H1 (cell line): ENCODE measurements around the gene DUSP1. TPM values are rescaled to one million over a fixed set of nuclear protein-coding genes. Genes with fewer than 3 reads are reported as not detected.

Experiments
- CTCF ChIA-PET: fragments of 300-600 bp; sonication (Branson Sonifier 250); formaldehyde crosslinking; loops from one replicate; lab custom pipeline; 2021; ENCODE audit not compliant: partially characterized antibody; lab: Charles Lee
- POLR2A ChIA-PET: fragments of 300-600 bp; sonication (Branson Sonifier 250); formaldehyde crosslinking; loops from one replicate; lab custom pipeline; 2021; ENCODE audit warnings: inconsistent platforms; ENCODE audit not compliant: partially characterized antibody; lab: Charles Lee
- DNase-seq, 2 experiments: peaks; one replicate each; pipeline versions ENCODE4 v3.0.0 to v3.0.0-alpha.2; 2010 to 2022; ENCODE audit warnings: low spot score in 2 of 2, low read depth in 1 of 2, mixed read lengths in 1 of 2
- FAIRE-seq: peaks from 2 replicates; lab custom pipeline; 2011; peaks lifted over from hg19 to GRCh38; lab: Jason Lieb, UNC
- H2AFZ ChIP-seq: 2 replicates; pipeline ENCODE4 v1.8.1; 2012; ENCODE audit warnings: low read length, inconsistent platforms
- H2AK5ac ChIP-seq: 2 replicates; pipeline ENCODE4 v1.6.1; 2013; ENCODE audit warnings: low read depth, low read length
- H2BK120ac ChIP-seq: replicated peaks from 2 replicates; pipeline ENCODE3; 2013; ENCODE audit warnings: low read depth, low read length, inconsistent platforms
- H2BK12ac ChIP-seq: 2 replicates; pipeline ENCODE4 v1.6.1; 2013; ENCODE audit warnings: low read depth, low read length
- H2BK15ac ChIP-seq: 2 replicates; pipeline ENCODE4 v1.6.1; 2013; ENCODE audit warnings: low read length
- H2BK20ac ChIP-seq: 2 replicates; pipeline ENCODE4 v1.6.1; 2013; ENCODE audit warnings: low read length
- H2BK5ac ChIP-seq: 2 replicates; pipeline ENCODE4 v1.6.1; 2013; ENCODE audit warnings: low read depth, low read length
- H3K14ac ChIP-seq: 2 replicates; pipeline ENCODE4 v1.6.1; 2013; ENCODE audit warnings: inconsistent platforms; ENCODE audit not compliant: insufficient read length
- H3K18ac ChIP-seq: 2 replicates; pipeline ENCODE4 v1.6.1; 2013; ENCODE audit warnings: low read length; ENCODE audit errors: extremely low read depth
- H3K23ac ChIP-seq: 2 replicates; pipeline ENCODE4 v1.6.1; 2013; ENCODE audit warnings: inconsistent platforms; ENCODE audit not compliant: insufficient read length
- H3K23me2 ChIP-seq: 2 replicates; pipeline ENCODE4 v1.6.1; 2013; ENCODE audit warnings: low read depth, low read length
- H3K27ac ChIP-seq: 2 replicates; pipeline ENCODE4 v1.6.1; 2011; ENCODE audit warnings: low read depth, low read length, inconsistent platforms
- H3K27me3 ChIP-seq, 4 experiments: replicated peaks in 1 of 4; 1 replicate in 1 of 4; 2 replicates in 3 of 4; pipeline versions ENCODE4 v1.6.1 to v1.8.1; 2011 to 2013; ENCODE audit warnings: low read length in 3 of 4, mild to moderate bottlenecking in 3 of 4, inconsistent platforms in 2 of 4, mixed read lengths in 2 of 4, moderate library complexity in 1 of 4; ENCODE audit not compliant: control insufficient read depth in 3 of 4, insufficient read depth in 3 of 4; ENCODE audit errors: extremely low read depth in 1 of 4
- H3K36me3 ChIP-seq, 4 experiments: 2 replicates each; pipeline versions ENCODE4 v1.6.1 to v1.8.1; 2011 to 2013; ENCODE audit warnings: mild to moderate bottlenecking in 4 of 4, low read length in 3 of 4, moderate library complexity in 2 of 4, control low read depth in 1 of 4, inconsistent platforms in 1 of 4; ENCODE audit not compliant: insufficient read depth in 4 of 4, control insufficient read depth in 2 of 4
- H3K4ac ChIP-seq: replicated peaks from 2 replicates; pipeline ENCODE3; 2013; ENCODE audit warnings: low read length, low read depth, mixed read lengths, inconsistent platforms; ENCODE audit not compliant: insufficient read length
- H3K4me1 ChIP-seq, 4 experiments: replicated peaks in 1 of 4; 1 replicate in 1 of 4; 2 replicates in 3 of 4; pipeline versions ENCODE4 v1.6.1 to v1.8.1; 2011 to 2013; ENCODE audit warnings: low read length in 3 of 4, inconsistent platforms in 2 of 4, mixed read lengths in 1 of 4; ENCODE audit not compliant: insufficient read depth in 4 of 4, control insufficient read depth in 3 of 4
- H3K4me2 ChIP-seq, 2 experiments: 2 replicates each; pipeline versions ENCODE4 v1.6.1 to v1.8.1; 2011 to 2013; ENCODE audit warnings: low read depth in 2 of 2, low read length in 2 of 2, control low read depth in 1 of 2, inconsistent platforms in 1 of 2, mild to moderate bottlenecking in 1 of 2; ENCODE audit not compliant: insufficient read depth in 1 of 2
- H3K4me3 ChIP-seq, 4 experiments: fragments of 200-600, 300-600 bp in 1 of 4; sonication (generic), shearing (Covaris generic), sonication (Bioruptor Twin) in 1 of 4; 2 replicates each; pipeline versions ENCODE4 v1.5.1 to v1.8.1; 2011 to 2016; ENCODE audit warnings: low read length in 4 of 4, low read depth in 3 of 4, control low read depth in 2 of 4, inconsistent platforms in 2 of 4, mild to moderate bottlenecking in 2 of 4, mixed read lengths in 1 of 4, moderate library complexity in 1 of 4; ENCODE audit not compliant: insufficient read depth in 2 of 4; ENCODE audit errors: extremely low read depth in 1 of 4
- H3K56ac ChIP-seq: replicated peaks from 2 replicates; pipeline ENCODE3; 2013; ENCODE audit warnings: low read depth, mild to moderate bottlenecking, mixed read lengths, low read length, inconsistent platforms; ENCODE audit not compliant: insufficient read length
- H3K79me1 ChIP-seq: 2 replicates; pipeline ENCODE4 v1.6.1; 2013; ENCODE audit warnings: low read depth, low read length, control low read depth
- H3K79me2 ChIP-seq, 2 experiments: 2 replicates each; pipeline versions ENCODE4 v1.6.1 to v1.8.1; 2012 to 2013; ENCODE audit warnings: low read length in 2 of 2, mild to moderate bottlenecking in 2 of 2, inconsistent platforms in 1 of 2; ENCODE audit not compliant: insufficient read depth in 2 of 2, control insufficient read depth in 1 of 2
- H3K9ac ChIP-seq, 4 experiments: replicated peaks in 1 of 4; 1 replicate in 1 of 4; 2 replicates in 3 of 4; pipeline versions ENCODE4 v1.6.1 to v1.8.1; 2011 to 2013; ENCODE audit warnings: low read depth in 3 of 4, low read length in 3 of 4, control low read depth in 2 of 4, mild to moderate bottlenecking in 2 of 4, moderate library complexity in 2 of 4, inconsistent platforms in 1 of 4; ENCODE audit errors: extremely low read depth in 1 of 4
- H3K9me3 ChIP-seq, 2 experiments: 2 replicates each; pipeline versions ENCODE4 v1.6.1 to v1.8.1; 2012 to 2013; ENCODE audit warnings: mild to moderate bottlenecking in 2 of 2, moderate library complexity in 2 of 2, control low read depth in 1 of 2, inconsistent platforms in 1 of 2, low read depth in 1 of 2, low read length in 1 of 2, mixed read lengths in 1 of 2; ENCODE audit not compliant: insufficient read depth in 2 of 2
- H4K20me1 ChIP-seq, 2 experiments: replicated peaks in 1 of 2; 2 replicates each; pipeline versions ENCODE3 to v1.8.1; 2011 to 2013; ENCODE audit warnings: inconsistent platforms in 2 of 2, low read length in 2 of 2, mild to moderate bottlenecking in 1 of 2; ENCODE audit not compliant: insufficient read depth in 2 of 2, control insufficient read depth in 1 of 2
- H4K5ac ChIP-seq: 2 replicates; pipeline ENCODE4 v1.6.1; 2013; ENCODE audit warnings: low read length, low read depth, mixed read lengths, inconsistent platforms; ENCODE audit not compliant: insufficient read length
- H4K8ac ChIP-seq: 2 replicates; pipeline ENCODE4 v1.8.0; 2013; ENCODE audit warnings: mild to moderate bottlenecking, moderate library complexity, low read length, inconsistent platforms; ENCODE audit not compliant: insufficient read depth; ENCODE audit errors: extremely low read depth
- H4K91ac ChIP-seq: replicated peaks from 2 replicates; pipeline ENCODE3; 2013; ENCODE audit warnings: low read length, mixed read lengths, inconsistent platforms; ENCODE audit not compliant: insufficient read length
- ASH2L ChIP-seq: fragments of 200-600, 300-600 bp; sonication (generic); IDR thresholded peaks from one replicate; pipeline ENCODE4 v1.7.1; 2017; ENCODE audit warnings: low read length
- EGR1 ChIP-seq: IDR thresholded peaks from 2 replicates; pipeline ENCODE4 v1.6.1; 2011; ENCODE audit warnings: low read depth, low read length, borderline replicate concordance
- EP300 ChIP-seq, 2 experiments: IDR thresholded peaks; 1 replicate in 1 of 2; 2 replicates in 1 of 2; pipeline ENCODE4 v1.6.1; 2011 to 2012; ENCODE audit warnings: low read depth in 2 of 2, low read length in 2 of 2, mild to moderate bottlenecking in 2 of 2, borderline replicate concordance in 1 of 2, inconsistent platforms in 1 of 2, moderate library complexity in 1 of 2
- KDM4A ChIP-seq: IDR thresholded peaks from one replicate; pipeline ENCODE4 v1.7.1; 2012; ENCODE audit warnings: low read depth, mild to moderate bottlenecking, moderate library complexity, low read length, inconsistent platforms; ENCODE audit not compliant: severe bottlenecking
- KDM5A ChIP-seq: fragments of 200-600 bp; IDR thresholded peaks from 2 replicates; pipeline ENCODE4 v1.7.1; 2012; ENCODE audit warnings: mild to moderate bottlenecking, low read length, inconsistent platforms, mixed read lengths
- NRF1 ChIP-seq: IDR thresholded peaks from 2 replicates; pipeline ENCODE4 v1.6.1; 2011; ENCODE audit warnings: mild to moderate bottlenecking, low read depth, low read length, improper control_type of control experiment
- POLR2A ChIP-seq, 2 experiments: IDR thresholded peaks; 1 replicate in 1 of 2; 2 replicates in 1 of 2; pipeline ENCODE4 v1.6.1; 2011; ENCODE audit warnings: low read depth in 2 of 2, low read length in 2 of 2, mild to moderate bottlenecking in 2 of 2; ENCODE audit errors: control extremely low read depth in 1 of 2
- POLR2AphosphoS5 ChIP-seq: IDR thresholded peaks from 2 replicates; pipeline ENCODE4 v1.6.1; 2011; ENCODE audit warnings: low read depth, low read length
- TAF1 ChIP-seq: IDR thresholded peaks from 2 replicates; pipeline ENCODE4 v1.6.1; 2011; ENCODE audit warnings: mild to moderate bottlenecking, low read depth, low read length
- TBP ChIP-seq: IDR thresholded peaks from 2 replicates; pipeline ENCODE4 v1.6.1; 2011; ENCODE audit warnings: low read depth, low read length, improper control_type of control experiment
- WGBS, 2 experiments: shearing (Covaris generic) in 1 of 2; methylation state at CpG; one replicate each; pipeline versions ENCODE4 v1.1.6 to v1.1.7; 2013 to 2015; ENCODE audit warnings: low lambda C conversion rate in 2 of 2, mixed read lengths in 2 of 2, inconsistent platforms in 1 of 2, low coverage in 1 of 2, missing lambda C conversion rate in 1 of 2; ENCODE audit not compliant: insufficient replicate concordance in 2 of 2, insufficient coverage in 1 of 2, insufficient read length in 1 of 2; ENCODE audit errors: extremely low coverage in 1 of 2, missing lambda C conversion rate in 1 of 2; 5-methylcytosine and 5-hydroxymethylcytosine counted together
- polyA plus RNA-seq, 7 experiments: library from polyadenylated mRNA; depleted of rRNA in 3 of 7; stranded (reverse) in 5 of 7; unstranded in 2 of 7; fragments of >200 nt in 5 of 7; fragments of 200-250 nt in 2 of 7; gene quantifications; 1 replicate in 5 of 7; 2 replicates in 1 of 7; 4 replicates in 1 of 7; pipeline versions ENCODE4 v1.2.1 to v1.2.3, GENCODE V29; 2011 to 2013; ENCODE audit warnings: missing spikeins in 2 of 7, mixed read lengths in 2 of 7
- total RNA-seq: library from RNA; stranded (reverse); fragmentation: NEBNext Ultra II Directional; extraction: Animal tissue kit (Norgen Biotek cat#: 25700); gene quantifications from 2 replicates; pipeline ENCODE4 v1.2.1, GENCODE V29; 2021
- TF ChIP-seq, protein P1 (sequence below): IDR thresholded peaks from 2 replicates; pipeline ENCODE4 v1.6.1; 2012; ENCODE audit warnings: inconsistent platforms
- TF ChIP-seq, protein P2 (sequence below): IDR thresholded peaks from 2 replicates; pipeline ENCODE4 v1.6.1; 2012; ENCODE audit warnings: inconsistent platforms

Gene DUSP1
- total and polyA plus RNA-seq, 2 of the 8 experiments (the other 6 are each of a cell fraction or from before 2014, with no cell fraction given) = 6.5 to 11.7 TPM

DNA sequence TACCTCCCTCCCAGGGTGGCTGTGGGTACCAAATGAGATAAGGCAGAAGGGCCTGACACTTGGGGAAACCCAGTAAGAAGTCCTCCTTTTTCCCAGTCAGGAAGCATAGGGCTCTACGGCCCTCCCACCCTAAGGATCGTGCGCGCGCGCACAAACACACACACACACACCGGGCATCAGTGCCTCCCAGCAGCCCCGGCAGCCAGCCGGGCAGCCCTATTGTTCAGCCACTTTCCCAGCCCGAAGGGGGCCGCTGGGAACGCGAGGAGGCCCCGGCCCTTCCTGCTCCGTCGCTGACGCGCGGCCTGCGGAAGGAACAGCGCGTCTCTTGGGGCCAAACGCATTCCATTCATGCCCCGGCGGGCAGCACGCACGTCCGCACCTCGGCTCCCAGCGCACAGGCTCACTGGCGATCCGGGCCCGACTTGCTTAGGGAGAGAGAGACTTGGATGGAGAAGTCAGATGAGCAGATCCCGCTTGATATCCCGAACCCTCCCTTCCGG, 22.6 kb downstream of the DUSP1 start:
- H4K20me1 ChIP-seq = no peaks in the 10 kb centered on the region
- no peak overlapping the region for H2BK5ac ChIP-seq
- no peak overlapping the region for H3K4ac ChIP-seq
- H3K23ac ChIP-seq = no peak overlapping the region
- H3K9ac ChIP-seq = peak overlapping the region in 2 of 4 experiments; percentile 0 to 32; a peak in 3 of 7 replicates
- ChIA-PET CTCF (interaction anchor here (1.5 to 1.7 kb wide), 3 partner anchors 34 to 236 kb away, joined by 3 to 7 read pairs (median 6); partner anchors contain the start of gene ATP6V0E1), POLR2A (interaction anchor here (1.3 to 1.9 kb wide), 2 partner anchors 16 to 22 kb away, joined by 3 to 8 read pairs; partner anchors contain the start of gene DUSP1)
- no peak overlapping the region for H2BK15ac ChIP-seq
- H2BK12ac ChIP-seq = no peak overlapping the region
- peak overlapping the region; percentile 46 for H4K91ac ChIP-seq
- peak overlapping the region; percentile 61 for H4K5ac ChIP-seq
- peak overlapping the region; percentile 85 for H2AFZ ChIP-seq
- peak overlapping the region in 3 of 4 experiments; percentile 5 to 41 (median 34); a peak in 5 of 8 replicates for H3K4me3 ChIP-seq
- H3K56ac ChIP-seq = peak overlapping the region; percentile 17
- no peak overlapping the region for H2BK20ac ChIP-seq
- H3K4me1 ChIP-seq = peaks cover 0 to 4% (median 0%) of the 10 kb centered on the region in 4 experiments; a peak in 3 of 7 replicates
- WGBS, 2 experiments = 26% methylated on average over 34 of the region's 36 CpGs; no CpG with 5 or more reads in 1 of the 2 experiments
- H3K9me3 ChIP-seq = peaks cover 6 to 9% of the 10 kb centered on the region in 2 experiments; a peak in 3 of 4 replicates
- DNase-seq (peak in 1 of 2 experiments; percentile 80), FAIRE-seq (no peak)
- H3K79me2 ChIP-seq = no peaks in the 10 kb centered on the region
- 0 out of 2 replicates have a peak overlapping the region, but pooled peaks have one; percentile 33 for H2AK5ac ChIP-seq
- H3K23me2 ChIP-seq = peaks cover 4% of the 10 kb centered on the region; the same call in 1 of the 2 replicates
- H3K27me3 ChIP-seq = peaks cover 0 to 11% (median 9%) of the 10 kb centered on the region in 4 experiments; a peak in 6 of 7 replicates
- no peaks in the 10 kb centered on the region for H3K36me3 ChIP-seq
- H3K27ac ChIP-seq = no peak overlapping the region
- H3K18ac ChIP-seq = no peak overlapping the region; the same call in 1 of the 2 replicates
- no peak overlapping the region for H2BK120ac ChIP-seq
- H3K79me1 ChIP-seq = no peaks in the 10 kb centered on the region
- peak overlapping the region; percentile 87 for H4K8ac ChIP-seq
- no peak overlapping the region for H3K14ac ChIP-seq
- H3K4me2 ChIP-seq = peak overlapping the region; percentile 41 to 62; a peak in 3 of 4 replicates
- peak in 1 of 2 experiments; percentile 36; a peak in 1 of 3 replicates for TF ChIP-seq POLR2A (IDR thresholded peaks at IDR 0.05; ENCODE audit: control extremely low read depth in 1 of 2, low read depth in 2 of 2, low read length in 2 of 2)
- TF ChIP-seq TAF1 = peak; percentile 77
- TF ChIP-seq KDM4A = peak; percentile 38
- peak; percentile 53 for TF ChIP-seq ASH2L
- peak; percentile 74 for TF ChIP-seq POLR2AphosphoS5
- peak; percentile 71; the same call in 1 of the 2 replicates for TF ChIP-seq TBP
- TF ChIP-seq, protein P1, sequence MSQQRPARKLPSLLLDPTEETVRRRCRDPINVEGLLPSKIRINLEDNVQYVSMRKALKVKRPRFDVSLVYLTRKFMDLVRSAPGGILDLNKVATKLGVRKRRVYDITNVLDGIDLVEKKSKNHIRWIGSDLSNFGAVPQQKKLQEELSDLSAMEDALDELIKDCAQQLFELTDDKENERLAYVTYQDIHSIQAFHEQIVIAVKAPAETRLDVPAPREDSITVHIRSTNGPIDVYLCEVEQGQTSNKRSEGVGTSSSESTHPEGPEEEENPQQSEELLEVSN = peak; percentile 14; the same call in 1 of the 2 replicates
- TF ChIP-seq KDM5A = no peak
- peak; percentile 15; the same call in 1 of the 2 replicates for TF ChIP-seq NRF1
- TF ChIP-seq, protein P2, sequence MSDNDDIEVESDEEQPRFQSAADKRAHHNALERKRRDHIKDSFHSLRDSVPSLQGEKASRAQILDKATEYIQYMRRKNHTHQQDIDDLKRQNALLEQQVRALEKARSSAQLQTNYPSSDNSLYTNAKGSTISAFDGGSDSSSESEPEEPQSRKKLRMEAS = peak; percentile 72
- TF ChIP-seq EGR1 = no peak
- no peak for TF ChIP-seq EP300 (IDR thresholded peaks at IDR 0.05; ENCODE audit: borderline replicate concordance in 1 of 2, low read depth in 2 of 2, low read length in 2 of 2)
